ENCODE results near the gene MRPL40.

The MRPL40 gene

DNA sequence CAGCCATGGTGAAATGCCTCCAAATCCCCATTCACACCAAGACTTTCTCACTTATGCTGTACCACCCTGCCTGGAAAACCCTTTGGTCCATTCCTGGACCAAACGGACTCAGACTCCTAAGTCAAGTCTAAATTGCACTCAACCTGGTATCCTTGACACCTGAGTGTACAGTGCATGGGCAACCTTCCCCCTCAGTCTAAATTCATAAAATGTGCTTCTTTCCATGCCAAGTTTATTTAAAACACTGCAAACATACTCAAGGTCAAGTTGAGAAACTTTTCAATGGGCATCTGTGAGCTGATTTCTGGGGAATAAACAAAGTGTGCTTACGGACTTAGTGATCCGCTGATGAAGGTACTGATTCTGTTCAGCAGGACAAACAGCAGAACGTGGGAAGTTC, 27.2 kb upstream of the MRPL40 start:
- CTCF ChIA-PET = interaction anchor here (2.5 kb wide), 1 partner anchor 10 kb away, joined by 9 read pairs; no protein-coding TSS in a partner anchor
- TF ChIP-seq CTCF (IDR thresholded peaks at IDR 0.05; ENCODE audit: control extremely low read depth, extremely low read depth, low read depth, missing control alignments) = no peak

DNA sequence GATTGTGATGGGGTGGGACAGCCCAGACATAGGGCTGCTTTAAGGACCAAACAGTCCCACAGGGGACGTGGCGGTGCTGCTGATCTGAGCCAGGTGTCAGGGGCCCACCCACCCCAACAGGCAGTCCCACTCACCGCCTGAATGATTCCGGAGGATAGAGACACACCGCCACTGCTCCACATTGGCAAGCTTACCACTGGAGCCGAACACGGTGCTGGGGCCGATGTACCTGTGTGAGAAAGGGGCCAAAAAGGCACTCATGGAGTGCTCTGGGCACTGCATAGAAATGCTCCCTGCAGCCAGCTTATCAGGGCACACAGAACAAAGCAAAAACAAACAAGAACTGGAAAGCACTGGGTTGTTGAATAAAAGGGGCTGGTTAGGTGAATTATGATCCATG, 26.7 kb upstream of the MRPL40 start:
- DNase-seq (ENCODE audit: extremely low spot score) = no peak
- ChIA-PET CTCF (interaction anchor here (2.5 kb wide), 1 partner anchor 10 kb away, joined by 9 read pairs; no protein-coding TSS in a partner anchor), POLR2A (no interaction called here)
- TF ChIP-seq CTCF (IDR thresholded peaks at IDR 0.05; ENCODE audit: control extremely low read depth, extremely low read depth, low read depth, missing control alignments) = no peak

More for the DNA sequence above, 27.2 kb upstream of the MRPL40 start:
- no peak for DNase-seq (ENCODE audit: extremely low spot score)
- POLR2A ChIA-PET = no interaction called here

- POLR2A ChIA-PET = no interaction called here
- CTCF ChIA-PET = interaction anchor here (2.5 kb wide), 1 partner anchor 11 kb away, joined by 9 read pairs; no protein-coding TSS in a partner anchor
Measured at GRCh38 chr22:19406281-19406811, 26.0 kb upstream of the MRPL40 start.

GRCh38 chr22:19406846-19407245, 25.5 kb upstream of the MRPL40 start:
- DNase-seq (ENCODE audit: extremely low spot score) = no peak
- no peak for TF ChIP-seq CTCF (IDR thresholded peaks at IDR 0.05; ENCODE audit: control extremely low read depth, extremely low read depth, low read depth, missing control alignments)
- POLR2A ChIA-PET = no interaction called here
- CTCF ChIA-PET = interaction anchor here (2.5 kb wide), 1 partner anchor 12 kb away, joined by 9 read pairs; no protein-coding TSS in a partner anchor

More at GRCh38 chr22:19406281-19406811, 26.0 kb upstream of the MRPL40 start:
- no peak for TF ChIP-seq CTCF (IDR thresholded peaks at IDR 0.05; ENCODE audit: control extremely low read depth, extremely low read depth, low read depth, missing control alignments)
- DNase-seq (ENCODE audit: extremely low spot score) = no peak

GRCh38 chr22:19407649-19408606, 24.4 kb upstream of the MRPL40 start:
- DNase-seq (ENCODE audit: extremely low spot score) = no peak
- POLR2A ChIA-PET = no interaction called here
- TF ChIP-seq CTCF (IDR thresholded peaks at IDR 0.05; ENCODE audit: control extremely low read depth, extremely low read depth, low read depth, missing control alignments) = no peak
- CTCF ChIA-PET = no interaction called here

- no peak for TF ChIP-seq CTCF (IDR thresholded peaks at IDR 0.05; ENCODE audit: control extremely low read depth, extremely low read depth, low read depth, missing control alignments)
- ChIA-PET POLR2A (no interaction called here), CTCF (interaction anchor here (1.3 kb wide), 1 partner anchor 8 kb away, joined by 3 read pairs; no protein-coding TSS in a partner anchor)
- no peak for DNase-seq (ENCODE audit: extremely low spot score)
Measured at GRCh38 chr22:19410941-19411689, 21.2 kb upstream of the MRPL40 start.

Data from GM10248 (cell line).